GM18870 (cell line): ENCODE data around the gene SPSB3.

Source experiments
- ATAC-seq: cut with Tn5 transposase; IDR thresholded peaks from one replicate; pipeline ENCODE4 v1.9.1; 2021; ENCODE audit warnings: moderate library complexity; ENCODE audit not compliant: unreplicated experiment

The SPSB3 gene

DNA sequence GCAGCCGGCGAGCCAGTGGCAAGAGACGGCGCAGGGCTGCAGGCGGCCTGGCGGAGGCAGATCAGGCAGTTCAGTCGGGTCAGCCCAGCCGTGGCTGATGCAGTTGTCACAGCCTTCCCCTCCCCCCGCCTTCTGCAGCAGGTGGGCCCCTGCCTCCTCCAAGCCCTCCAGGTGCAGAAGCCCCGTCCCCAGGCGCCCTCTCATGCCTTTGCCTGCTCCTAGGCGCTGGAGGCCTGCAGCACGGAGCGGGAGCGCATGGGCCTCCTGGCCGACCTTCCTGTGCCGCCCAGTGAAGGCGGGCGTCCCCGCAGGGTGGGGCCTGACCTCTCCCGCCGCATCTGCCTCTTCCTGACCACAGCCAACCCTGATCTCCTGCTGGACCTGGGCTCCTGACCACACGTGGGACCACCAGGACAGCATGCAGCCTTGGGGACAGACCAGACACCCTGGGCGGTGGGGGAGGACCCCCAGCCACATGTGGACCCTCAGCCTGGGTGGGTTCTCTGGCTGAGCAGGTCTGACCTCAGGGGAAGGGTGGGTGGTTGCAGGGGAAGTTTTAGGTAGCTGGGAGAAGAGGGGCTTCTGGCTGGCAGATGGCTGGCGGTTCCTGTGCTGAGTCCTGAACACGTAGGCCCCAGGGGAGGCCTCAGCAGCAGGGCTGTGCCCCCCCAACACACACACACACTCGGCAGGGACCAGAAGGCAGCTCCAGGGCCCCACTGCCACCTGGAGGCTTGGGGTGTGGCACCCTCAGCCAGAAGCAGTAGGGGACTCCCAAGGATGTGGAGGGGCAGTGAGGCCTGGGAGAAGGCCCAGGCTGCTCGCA, 6.3 kb downstream of the SPSB3 start:
- ATAC-seq = no peak

DNA sequence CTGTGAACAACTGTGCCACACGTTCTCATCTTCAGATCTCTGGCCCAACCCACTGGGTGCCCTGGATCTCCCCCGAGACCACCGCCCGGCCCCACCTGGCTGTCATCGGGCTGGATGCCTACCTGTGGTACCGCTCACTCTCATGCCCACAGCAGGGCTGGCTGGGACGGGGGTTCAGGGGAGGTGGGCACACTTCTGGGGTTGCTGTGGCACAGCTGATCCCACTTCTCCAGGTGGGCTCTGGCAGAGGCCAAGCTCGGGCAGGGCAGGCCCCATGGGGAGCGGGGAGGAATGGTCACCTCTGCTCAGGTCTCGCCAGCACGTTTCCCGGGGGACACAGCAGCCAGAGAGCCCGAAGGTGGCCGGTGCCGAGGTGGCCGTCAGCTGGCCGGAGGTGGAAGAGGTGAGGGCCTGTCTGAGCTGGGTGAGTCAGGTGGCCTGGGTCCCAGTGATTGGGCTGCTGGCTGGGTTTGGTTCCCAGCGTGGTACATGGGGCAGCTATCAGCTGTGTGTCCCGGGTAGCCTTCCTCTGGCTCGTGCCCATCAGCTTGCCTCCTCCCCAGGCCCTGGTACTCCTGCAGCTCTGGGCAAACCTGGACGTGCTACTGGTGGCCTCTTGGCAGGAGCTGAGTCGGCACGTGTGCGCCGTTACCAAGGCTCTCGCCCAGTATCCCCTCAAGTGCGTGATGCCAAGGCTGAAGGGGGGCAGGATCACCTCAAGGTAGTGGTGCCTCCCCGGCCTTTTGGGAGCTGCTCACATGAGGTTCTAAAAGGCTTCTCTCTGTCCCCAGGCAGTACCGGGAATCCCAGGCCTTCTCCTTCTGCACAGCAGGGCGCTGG, 7.1 kb downstream of the SPSB3 start:
- no peak for ATAC-seq

DNA sequence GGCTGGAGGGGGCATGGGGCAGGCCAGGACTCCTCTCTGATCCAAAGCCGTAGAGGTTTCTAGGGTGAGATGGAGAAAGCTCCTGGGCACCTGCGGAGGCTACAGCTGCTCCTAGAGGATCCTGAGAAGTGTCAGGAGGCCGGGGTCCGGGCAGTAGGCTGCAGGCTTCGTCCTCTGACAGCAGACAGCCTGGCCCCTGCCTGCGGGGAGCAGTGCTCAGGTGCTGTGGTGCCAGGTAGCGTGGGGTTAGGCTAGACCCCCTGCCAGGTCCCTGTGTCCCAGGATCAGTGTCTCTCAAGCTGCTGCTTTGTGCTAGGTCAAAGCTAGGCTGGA, 8.0 kb downstream of the SPSB3 start:
- no peak for ATAC-seq

DNA sequence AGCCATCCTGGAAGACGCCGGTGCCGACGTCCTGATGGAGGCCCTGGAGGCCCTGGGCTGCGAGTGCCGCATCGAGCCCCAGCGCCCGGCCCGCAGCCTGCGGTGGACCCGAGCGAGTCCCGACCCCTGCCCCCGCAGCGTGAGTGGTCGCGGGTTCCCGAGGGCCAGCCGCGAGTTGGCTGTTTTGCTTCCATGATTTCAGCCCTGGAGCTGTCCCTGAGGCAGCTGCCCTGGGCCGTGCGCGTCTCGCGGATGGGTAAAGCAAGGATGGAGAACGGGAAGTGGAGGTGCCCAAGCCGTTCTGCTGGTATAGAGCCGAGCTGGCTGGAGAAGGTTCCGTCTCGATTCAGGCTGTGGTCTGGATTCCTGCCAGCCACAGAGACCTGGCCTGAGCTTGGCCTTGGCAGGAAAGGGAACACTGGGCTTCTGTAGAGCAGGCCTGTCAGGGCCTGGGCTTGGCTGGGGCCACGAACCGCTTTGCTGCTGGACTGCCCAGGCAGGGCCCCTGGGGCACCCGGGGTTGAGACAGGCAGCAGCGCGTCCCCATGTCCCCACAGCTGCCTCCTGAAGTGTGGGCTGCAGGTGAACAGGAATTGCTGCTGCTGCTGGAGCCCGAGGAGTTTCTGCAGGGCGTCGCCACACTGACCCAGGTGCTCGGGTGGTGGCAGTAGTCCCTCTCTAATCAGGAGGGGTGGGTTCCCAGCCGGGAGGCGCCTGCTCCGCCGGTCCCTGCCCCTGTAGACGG, 8.5 kb downstream of the SPSB3 start:
- no peak for ATAC-seq

DNA sequence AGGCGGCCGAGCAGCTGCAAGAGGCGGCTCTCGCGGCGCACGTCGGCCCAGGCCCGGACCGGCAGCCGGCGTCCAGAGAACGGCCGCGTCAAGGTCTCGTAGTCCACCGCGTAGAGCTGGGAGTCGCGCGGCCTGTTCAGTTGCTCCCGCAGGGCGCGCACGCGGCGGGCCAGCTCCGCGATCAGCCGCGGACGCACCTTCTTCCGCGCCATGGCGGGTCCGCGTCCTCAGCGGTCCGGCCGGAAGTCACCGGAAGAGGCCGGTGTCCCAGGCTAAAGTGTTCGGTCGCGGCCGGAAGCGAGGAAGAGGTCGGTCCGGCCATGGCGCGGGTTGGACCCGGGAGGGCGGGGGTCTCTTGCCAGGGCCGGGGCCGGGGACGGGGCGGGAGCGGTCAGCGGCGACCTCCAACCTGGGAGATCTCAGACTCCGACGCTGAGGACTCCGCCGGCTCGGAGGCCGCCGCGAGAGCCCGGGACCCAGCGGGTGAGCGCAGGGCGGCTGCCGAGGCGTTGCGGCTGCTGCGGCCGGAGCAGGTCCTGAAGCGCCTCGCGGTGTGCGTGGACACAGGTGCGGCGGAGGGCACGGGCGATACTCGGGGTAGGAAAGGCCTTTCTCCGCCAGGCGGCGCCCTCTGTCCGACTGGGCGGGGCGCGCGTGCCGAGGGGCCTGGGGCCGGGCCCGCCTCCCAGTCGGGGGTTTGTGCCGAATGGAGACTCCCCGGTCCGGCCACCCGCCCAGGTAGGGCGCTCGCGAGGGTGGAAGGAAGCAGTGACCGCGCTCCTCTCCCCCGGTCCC, 9.3 kb downstream of the SPSB3 start, which contains the start of gene MRPS34:
Gene MRPS34, minus strand, starts transcription at position 227 of the 795 bp plus-strand sequence. Its CDS starts 15 bp downstream, at position 212.
- ATAC-seq = peak; percentile 38

DNA sequence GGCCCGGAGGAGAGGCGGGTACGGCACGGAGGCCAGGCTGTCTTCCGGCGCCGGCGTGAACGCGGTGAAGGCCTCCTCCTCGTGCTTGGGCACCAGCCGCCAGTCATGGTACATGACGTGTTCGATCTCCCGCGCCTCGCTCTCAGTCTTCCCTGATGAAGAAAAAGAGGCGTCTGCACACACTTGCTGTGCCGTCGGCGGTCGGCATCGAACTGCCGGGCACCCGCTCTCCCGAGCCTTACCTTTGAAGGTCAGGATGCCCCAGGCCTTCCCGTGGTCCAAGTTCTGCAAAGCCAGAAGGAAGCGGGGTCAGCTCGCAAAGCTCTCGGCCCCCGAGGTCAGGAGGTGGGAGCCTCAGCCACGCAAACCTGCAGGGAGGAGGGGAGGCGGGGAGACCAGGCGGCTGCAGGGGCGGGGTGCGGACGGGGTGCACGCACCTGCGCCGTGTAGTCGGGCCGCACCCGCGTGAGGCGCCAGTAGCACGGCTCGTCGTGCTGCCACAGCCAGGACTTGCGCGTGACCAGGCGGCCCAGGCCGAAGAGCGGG, 9.9 kb downstream of the SPSB3 start, which contains the start of gene EME2:
Gene EME2, plus strand, starts transcription at position 449 of the 546 bp plus-strand sequence. CDS start 418 bp downstream, outside the sequence.
- ATAC-seq = peak; percentile 6

DNA sequence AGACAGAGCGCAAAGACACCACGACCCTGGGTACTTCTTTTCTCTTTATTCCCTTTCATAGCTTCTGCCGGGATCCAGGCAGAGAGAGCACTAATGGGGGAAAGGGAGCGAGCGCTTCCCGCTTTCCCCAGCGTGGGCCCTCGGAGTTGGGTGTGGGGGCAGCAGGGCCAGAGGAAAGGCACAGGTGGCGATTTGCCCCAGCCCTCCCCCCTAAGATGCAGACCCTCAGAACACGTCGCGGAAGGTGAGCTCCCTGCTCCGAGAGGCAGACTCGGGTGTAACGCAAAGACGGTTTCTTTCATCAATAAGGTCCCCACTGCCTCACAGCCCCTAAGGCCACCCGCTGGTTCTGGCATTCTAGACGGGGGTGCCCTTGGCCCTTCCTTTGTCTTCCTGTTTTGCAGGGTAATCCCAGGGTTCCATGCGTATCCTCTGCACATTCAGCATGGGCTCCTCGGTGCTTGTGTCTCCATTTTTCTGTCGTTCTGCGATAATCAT, 10.5 kb downstream of the SPSB3 start:
- no peak for ATAC-seq

DNA sequence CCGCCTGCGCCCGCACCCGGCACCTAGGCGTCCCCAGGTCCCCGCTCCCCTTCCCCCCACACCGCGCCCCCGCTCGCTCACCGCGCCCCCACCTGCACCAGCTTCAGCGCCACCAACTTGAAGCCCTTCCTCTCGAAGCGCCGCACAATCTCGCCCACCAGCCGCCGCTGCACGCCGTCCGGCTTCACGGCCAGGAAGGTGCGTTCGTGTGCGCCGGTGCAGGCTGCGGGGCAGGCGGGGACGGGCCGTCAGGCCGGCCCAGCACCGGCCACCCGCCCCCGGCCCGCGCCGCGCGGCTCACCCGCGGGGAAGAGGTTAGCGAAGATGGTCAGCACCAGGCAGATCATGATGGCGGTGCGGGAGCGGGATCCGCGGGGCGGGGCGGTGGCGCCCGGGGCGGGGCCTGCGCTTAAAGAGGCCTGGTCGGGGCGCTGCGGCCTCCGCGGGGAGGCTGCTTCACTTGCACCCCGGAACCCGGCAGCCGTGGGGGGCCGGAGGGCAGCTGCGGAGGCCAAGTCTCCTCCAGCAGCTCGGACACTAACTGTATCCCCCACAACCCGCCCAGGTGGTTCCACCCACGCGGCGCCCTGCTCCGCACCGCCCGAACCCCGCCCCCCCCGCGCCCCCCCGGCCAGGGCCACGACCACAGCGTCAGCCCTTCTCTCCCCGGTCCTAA, 11.0 kb downstream of the SPSB3 start, which contains the start of gene NME3:
Gene NME3, minus strand, starts transcription at position 356 of the 676 bp plus-strand sequence. Its CDS starts 9 bp downstream, at position 347.
- no peak for ATAC-seq

DNA sequence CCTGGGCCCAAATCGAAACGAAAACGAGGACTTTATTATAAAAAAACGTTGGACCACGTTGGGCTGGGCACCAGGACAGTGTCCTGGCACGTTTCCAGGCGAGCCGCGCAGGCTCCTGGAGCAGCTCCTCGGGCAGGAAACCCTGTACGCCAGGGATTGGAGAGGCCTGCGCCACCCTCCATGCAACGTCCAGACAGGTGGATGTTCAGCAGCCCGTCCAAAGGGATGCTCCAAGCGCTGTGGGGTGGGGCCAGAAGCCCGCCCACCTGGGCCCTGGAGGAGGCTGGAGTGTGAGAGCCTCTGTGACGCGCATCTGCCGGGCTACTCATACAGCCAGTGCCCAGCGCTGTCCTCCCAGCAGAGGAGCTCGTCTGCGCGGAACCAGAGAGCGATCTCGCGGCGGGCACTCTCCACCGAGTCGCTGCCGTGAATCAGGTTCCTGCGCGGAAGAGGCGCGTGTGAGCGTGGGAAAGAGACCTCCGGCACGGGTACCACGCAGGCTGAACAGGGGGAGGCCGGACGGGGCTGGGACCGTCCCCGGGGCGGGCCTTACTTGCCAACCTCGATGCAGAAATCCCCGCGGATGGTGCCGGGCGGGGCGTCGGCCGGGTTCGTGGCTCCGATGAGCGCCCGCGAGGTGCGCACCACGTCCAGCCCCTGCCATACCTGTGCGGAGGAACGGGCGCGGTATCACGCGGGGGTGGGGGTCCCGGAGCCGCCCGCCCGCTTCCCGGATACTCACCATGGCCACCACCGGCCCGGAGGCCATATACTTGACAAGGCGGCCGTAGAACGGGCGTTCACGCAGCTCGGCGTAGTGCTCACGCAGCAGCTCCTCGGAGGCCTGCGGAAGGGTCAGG, 11.8 kb downstream of the SPSB3 start:
- no peak for ATAC-seq

DNA sequence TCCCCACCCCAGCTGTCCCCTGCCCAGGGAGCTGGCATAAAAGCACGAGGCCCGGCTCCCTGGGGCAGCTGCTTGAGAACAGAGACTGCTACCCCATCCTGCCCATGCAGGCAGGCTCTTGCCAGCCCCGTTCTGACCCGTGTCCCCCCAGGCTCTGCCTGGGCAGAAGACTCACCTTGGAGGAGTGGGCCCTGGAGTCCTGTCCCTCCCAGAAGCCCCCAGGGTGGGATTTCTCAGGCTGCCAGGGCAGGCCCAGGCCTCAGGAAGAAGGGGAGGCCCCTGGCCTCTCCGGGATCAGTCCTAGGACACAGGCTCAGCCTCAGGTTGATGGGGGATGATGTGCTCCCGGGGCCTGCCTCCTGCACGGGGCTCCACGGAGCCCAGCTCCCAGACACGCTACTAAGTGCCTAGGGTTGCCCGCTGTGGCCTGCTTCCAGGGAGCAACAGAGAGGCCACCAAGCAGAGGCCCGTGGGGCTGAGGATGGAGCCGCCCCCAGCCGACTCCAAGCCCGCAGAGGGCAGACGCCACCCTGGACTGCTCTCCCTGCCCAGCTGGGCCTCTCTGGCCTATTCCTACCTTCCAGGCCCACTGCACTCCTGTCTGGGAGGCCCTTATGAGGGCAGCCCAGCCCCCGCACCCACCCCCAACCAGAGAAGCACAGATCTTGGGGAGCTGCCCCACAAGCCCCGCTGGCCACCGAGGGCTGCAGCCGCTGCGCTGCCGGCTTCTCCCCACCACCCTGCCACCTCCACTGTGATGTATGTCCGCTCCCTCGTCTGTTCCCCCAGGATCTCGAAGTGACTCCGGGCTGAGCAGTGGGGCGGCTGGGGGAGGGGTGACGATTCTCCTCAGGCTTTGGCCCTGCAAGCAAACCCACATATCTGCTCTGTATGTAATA, 12.7 kb downstream of the SPSB3 start:
- no peak for ATAC-seq

DNA sequence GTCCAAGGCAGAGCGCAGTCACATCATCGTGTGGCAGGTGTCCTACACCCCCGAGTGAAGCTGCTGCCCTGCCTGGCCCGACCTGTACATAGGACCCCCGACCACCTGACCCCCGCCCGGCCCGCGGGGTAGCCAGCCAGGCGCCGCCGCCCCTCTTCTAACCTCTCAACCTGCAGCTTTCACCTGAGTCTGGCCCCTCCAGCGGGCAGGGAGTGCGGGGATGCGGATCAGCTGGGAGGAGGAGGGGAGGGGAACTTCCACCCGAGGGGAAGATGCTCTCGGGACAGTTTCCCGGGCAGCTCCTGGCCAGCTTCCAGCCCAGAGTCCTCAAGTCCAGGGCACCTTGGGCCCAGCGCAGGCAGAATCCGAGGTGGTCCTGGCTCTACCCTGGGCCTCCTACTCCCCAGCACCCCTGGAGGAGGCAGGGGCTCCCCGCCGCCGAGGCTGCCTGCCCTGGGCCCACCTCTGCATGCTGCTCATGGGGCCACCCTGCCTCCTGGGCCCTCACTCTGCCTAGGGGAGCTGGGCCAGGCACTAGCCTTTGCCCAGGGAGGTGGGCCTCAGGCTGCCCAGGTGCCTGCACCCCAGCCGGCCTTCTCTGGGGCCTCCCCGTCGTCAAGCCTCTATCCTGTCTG, 13.5 kb downstream of the SPSB3 start:
- ATAC-seq = no peak

DNA sequence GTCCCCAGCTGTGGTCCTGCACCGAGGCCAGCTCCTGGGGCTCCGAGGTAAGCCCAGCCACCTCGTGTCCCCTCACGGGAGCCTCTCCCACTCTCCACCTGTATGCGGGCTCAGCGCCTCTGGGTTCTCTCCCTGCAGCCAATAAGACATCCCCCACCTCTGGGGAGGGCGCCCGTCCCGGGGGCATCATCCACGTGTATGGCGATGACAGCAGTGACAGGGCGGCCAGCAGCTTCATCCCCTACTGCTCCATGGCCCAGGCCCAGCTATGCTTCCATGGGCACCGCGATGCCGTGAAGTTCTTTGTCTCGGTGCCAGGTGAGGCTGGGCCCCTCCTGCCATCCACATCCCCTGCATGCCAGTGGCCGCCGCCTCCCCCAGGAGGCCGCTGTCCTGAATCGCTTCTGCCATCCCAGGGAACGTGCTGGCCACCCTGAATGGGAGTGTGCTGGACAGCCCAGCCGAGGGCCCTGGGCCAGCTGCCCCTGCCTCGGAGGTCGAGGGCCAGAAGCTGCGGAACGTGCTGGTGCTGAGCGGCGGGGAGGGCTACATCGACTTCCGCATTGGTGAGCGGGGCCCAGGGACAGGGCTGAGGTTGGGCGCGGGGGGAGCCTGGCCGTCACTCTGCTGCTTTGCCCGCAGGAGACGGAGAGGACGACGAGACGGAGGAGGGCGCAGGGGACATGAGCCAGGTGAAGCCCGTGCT, 14.2 kb downstream of the SPSB3 start:
- ATAC-seq = no peak

DNA sequence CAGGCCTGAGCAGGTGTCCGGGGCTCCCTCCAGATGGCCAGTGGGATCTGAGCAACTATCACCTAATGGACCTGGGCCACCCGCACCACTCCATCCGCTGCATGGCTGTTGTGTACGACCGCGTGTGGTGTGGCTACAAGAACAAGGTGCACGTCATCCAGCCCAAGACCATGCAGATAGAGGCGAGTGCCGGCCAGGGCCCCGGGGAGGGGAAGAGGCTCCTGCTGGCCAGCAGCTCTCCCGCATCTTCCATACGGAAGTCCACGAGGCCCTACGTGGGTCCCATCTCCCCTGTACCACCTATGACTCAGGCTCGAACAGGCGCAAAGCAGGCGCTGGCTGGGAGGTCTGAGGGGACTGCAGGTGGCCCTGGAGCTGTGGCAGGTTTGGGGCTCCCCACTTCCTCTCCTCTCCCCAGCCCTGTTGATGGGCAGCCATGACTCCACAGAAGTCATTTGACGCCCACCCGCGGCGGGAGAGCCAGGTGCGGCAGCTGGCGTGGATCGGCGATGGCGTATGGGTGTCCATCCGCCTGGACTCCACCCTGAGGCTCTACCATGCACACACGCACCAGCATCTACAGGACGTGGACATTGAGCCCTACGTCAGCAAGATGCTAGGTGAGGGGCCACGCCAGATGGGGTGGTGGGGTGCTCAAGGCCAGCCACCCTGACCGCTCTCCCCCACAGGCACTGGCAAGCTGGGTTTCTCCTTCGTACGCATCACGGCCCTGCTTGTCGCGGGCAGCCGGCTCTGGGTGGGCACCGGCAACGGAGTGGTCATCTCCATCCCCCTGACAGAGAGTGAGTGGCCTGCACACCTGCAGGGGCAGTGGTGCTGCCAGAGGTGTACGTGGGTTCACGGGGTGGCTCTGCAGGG, 15.0 kb downstream of the SPSB3 start:
- no peak for ATAC-seq

DNA sequence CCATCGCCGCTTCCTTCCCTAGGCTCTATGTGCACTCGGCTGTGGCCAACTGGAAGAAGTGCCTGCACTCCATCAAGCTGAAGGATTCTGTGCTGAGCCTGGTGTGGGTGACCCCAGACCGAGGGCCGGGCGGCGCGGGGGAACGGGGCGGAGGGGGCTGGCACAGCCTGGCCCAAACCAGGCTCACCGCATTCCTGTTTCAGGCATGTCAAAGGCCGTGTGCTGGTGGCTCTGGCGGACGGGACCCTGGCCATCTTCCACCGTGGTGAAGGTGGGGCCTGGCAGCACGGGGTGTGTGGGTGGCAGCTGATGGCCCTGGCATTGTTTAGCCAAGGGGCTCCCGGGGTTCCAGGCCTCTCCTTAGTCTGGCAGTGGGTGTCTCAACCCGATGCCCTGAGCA, 15.7 kb downstream of the SPSB3 start:
- ATAC-seq = no peak

DNA sequence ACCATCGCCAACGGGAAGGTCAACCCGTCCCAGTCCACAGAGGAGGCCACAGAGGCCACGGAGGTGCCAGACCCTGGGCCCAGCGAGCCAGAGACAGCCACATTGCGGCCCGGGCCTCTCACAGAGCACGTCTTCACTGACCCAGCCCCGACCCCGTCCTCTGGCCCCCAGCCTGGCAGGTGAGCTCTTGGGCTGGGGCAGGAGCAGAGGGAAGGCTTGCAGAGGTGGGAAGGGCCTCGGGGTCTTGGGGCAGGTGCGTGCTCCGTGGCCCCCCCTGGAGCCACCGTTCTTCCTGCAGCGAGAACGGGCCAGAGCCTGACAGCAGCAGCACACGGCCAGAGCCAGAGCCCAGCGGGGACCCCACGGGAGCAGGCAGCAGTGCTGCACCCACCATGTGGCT, 16.1 kb downstream of the SPSB3 start:
- no peak for ATAC-seq
